Endodermal cell (in vitro differentiated cells): ENCODE measurements around the gene EIPR1. TPM values are rescaled to one million over a fixed set of nuclear protein-coding genes. Genes with fewer than 3 reads are reported as not detected.
"Not testable (repeated sequence)": the region's sequence is repeated elsewhere in the genome, so short reads cannot be mapped to it uniquely, and the experiment has no call there.

Experiments
- DNase-seq: peaks from one replicate; pipeline ENCODE4 v3.0.0-alpha.2; 2017
- H3K27ac ChIP-seq: 2 replicates; pipeline ENCODE4 v1.5.1; 2013; ENCODE audit warnings: mild to moderate bottlenecking, low read depth, low read length, moderate library complexity
- H3K27me3 ChIP-seq: 2 replicates; pipeline ENCODE4 v1.6.1; 2013; ENCODE audit warnings: mild to moderate bottlenecking, low read length, moderate library complexity; ENCODE audit not compliant: insufficient read depth, control insufficient read depth, poor library complexity, severe bottlenecking
- H3K36me3 ChIP-seq: 2 replicates; pipeline ENCODE4 v1.7.0; 2013; ENCODE audit warnings: mild to moderate bottlenecking, low read length, moderate library complexity; ENCODE audit not compliant: control insufficient read depth, insufficient read depth
- H3K4me1 ChIP-seq: one replicate; pipeline ENCODE4 v1.7.0; 2013; ENCODE audit warnings: low read length; ENCODE audit not compliant: control insufficient read depth, insufficient read depth
- H3K4me3 ChIP-seq: 2 replicates; pipeline ENCODE4 v1.5.1; 2013; ENCODE audit warnings: mild to moderate bottlenecking, low read length, moderate library complexity
- H3K9ac ChIP-seq: 2 replicates; pipeline ENCODE4 v1.6.1; 2013; ENCODE audit warnings: mild to moderate bottlenecking, low read length, moderate library complexity; ENCODE audit not compliant: poor library complexity, severe bottlenecking; ENCODE audit errors: extremely low read depth
- H3K9me3 ChIP-seq: 2 replicates; pipeline ENCODE4 v1.6.1; 2013; ENCODE audit warnings: mild to moderate bottlenecking, low read length, moderate library complexity; ENCODE audit not compliant: control insufficient read depth
- H3K27ac Mint-ChIP-seq: 2 replicates; pipeline ENCODE4 v1.8.0; 2020; ENCODE audit warnings: mixed read lengths
- H3K27me3 Mint-ChIP-seq: 2 replicates; pipeline ENCODE4 v1.8.0; 2021; ENCODE audit warnings: mild to moderate bottlenecking, mixed read lengths; ENCODE audit not compliant: insufficient read depth
- H3K36me3 Mint-ChIP-seq: 2 replicates; pipeline ENCODE4 v1.8.0; 2020; ENCODE audit warnings: low read depth, mixed read lengths
- H3K4me1 Mint-ChIP-seq: 2 replicates; pipeline ENCODE4 v1.8.0; 2020; ENCODE audit warnings: mixed read lengths
- H3K4me3 Mint-ChIP-seq: 2 replicates; pipeline ENCODE4 v1.8.0; 2020; ENCODE audit warnings: mild to moderate bottlenecking, moderate library complexity, mixed read lengths
- H3K9me3 Mint-ChIP-seq: 2 replicates; pipeline ENCODE4 v1.8.0; 2020; ENCODE audit warnings: mild to moderate bottlenecking, mixed read lengths
- CTCF ChIP-seq: fragments of 200-600 bp; sonication (generic); conservative IDR thresholded peaks from 2 replicates; pipeline ENCODE4 v1.5.0; 2021; ENCODE audit warnings: antibody characterized with exemption, mild to moderate bottlenecking
- WGBS, 2 experiments: methylation state at CpG; one replicate each; pipeline versions ENCODE4 v1.1.5 to v1.1.7; 2013; ENCODE audit warnings: missing lambda C conversion rate in 2 of 2, mixed read lengths in 1 of 2; ENCODE audit not compliant: insufficient coverage in 1 of 2, insufficient read length in 1 of 2; 5-methylcytosine and 5-hydroxymethylcytosine counted together
- total RNA-seq, 2 donors: library from RNA; stranded (reverse); fragmentation: NEBNext Ultra II Directional in 1 of 2; extraction: Animal tissue kit (Norgen Biotek cat#: 25700) in 1 of 2; gene quantifications; 2 replicates in 1 of 2; 3 replicates in 1 of 2; pipeline ENCODE4 v1.2.1, GENCODE V29; 2021

EIPR1 gene
- total RNA-seq, 2 donors from 2014 or later: 30.1 to 36.8 TPM

- Histone ChIP-seq H3K9me3 (no peaks in the 10 kb centered on the region), H3K36me3 (no peaks in the 10 kb centered on the region), H3K27ac (peak overlapping the region; percentile 44), H3K4me1 (no peaks in the 10 kb centered on the region), H3K27me3 (no peaks in the 10 kb centered on the region), H3K4me3 (no peak overlapping the region), H3K9ac (no peak overlapping the region)
- Mint-ChIP-seq H3K4me1 (no peaks in the 10 kb centered on the region), H3K27me3 (no peaks in the 10 kb centered on the region), H3K9me3 (peaks cover 8% of the 10 kb centered on the region), H3K27ac (no peak overlapping the region), H3K36me3 (peaks cover 17% of the 10 kb centered on the region), H3K4me3 (no peak overlapping the region)
- 92 to 96% methylated on average over 19 to 21 of the region's 21 CpGs for WGBS, 2 experiments
- no peak for TF ChIP-seq CTCF
- no peak for DNase-seq
Observed at GRCh38 chr2:3285901-3286645, 91.5 kb downstream of the EIPR1 start.

GRCh38 chr2:3284657-3285630 lies 92.7 kb downstream of the EIPR1 start:
- Mint-ChIP-seq H3K27ac (peak overlapping the region; percentile 9), H3K4me1 (no peaks in the 10 kb centered on the region), H3K36me3 (peaks cover 17% of the 10 kb centered on the region), H3K4me3 (no peak overlapping the region), H3K9me3 (peaks cover 8% of the 10 kb centered on the region), H3K27me3 (no peaks in the 10 kb centered on the region)
- H3K4me3 ChIP-seq: no peak overlapping the region
- H3K36me3 ChIP-seq: no peaks in the 10 kb centered on the region
- 93 to 94% methylated on average over 16 to 24 of the region's 24 CpGs for WGBS, 2 experiments
- no peaks in the 10 kb centered on the region for H3K9me3 ChIP-seq
- DNase-seq: no peak
- no peak overlapping the region for H3K27ac ChIP-seq
- H3K9ac ChIP-seq: no peak overlapping the region
- no peaks in the 10 kb centered on the region for H3K27me3 ChIP-seq
- no peak for TF ChIP-seq CTCF
- H3K4me1 ChIP-seq: no peaks in the 10 kb centered on the region

- not testable (repeated sequence) for DNase-seq, H3K27ac Mint-ChIP-seq, H3K9ac ChIP-seq, H3K27me3 Mint-ChIP-seq, H3K27ac ChIP-seq, H3K36me3 ChIP-seq, H3K4me3 ChIP-seq, H3K4me3 Mint-ChIP-seq, H3K4me1 Mint-ChIP-seq, H3K9me3 ChIP-seq, H3K9me3 Mint-ChIP-seq, H3K27me3 ChIP-seq, H3K4me1 ChIP-seq
- WGBS, 2 experiments: 97 to 98% methylated on average over 11 to 21 of the region's 38 CpGs
- H3K36me3 Mint-ChIP-seq: peaks cover 17% of the 10 kb centered on the region
Observed at GRCh38 chr2:3283876-3284656, 93.6 kb downstream of the EIPR1 start.
